A204.1 (cell line): Measurements from ENCODE around the gene SOHLH1.

Experiments used
- FAIRE-seq: peaks from 2 replicates; lab custom pipeline; 2012; peaks lifted over from hg19 to GRCh38; lab: Jason Lieb, UNC

SOHLH1 gene

GRCh38 chr9:135659252-135659651 is 40.0 kb downstream of the SOHLH1 start:
- no peak for FAIRE-seq

DNA sequence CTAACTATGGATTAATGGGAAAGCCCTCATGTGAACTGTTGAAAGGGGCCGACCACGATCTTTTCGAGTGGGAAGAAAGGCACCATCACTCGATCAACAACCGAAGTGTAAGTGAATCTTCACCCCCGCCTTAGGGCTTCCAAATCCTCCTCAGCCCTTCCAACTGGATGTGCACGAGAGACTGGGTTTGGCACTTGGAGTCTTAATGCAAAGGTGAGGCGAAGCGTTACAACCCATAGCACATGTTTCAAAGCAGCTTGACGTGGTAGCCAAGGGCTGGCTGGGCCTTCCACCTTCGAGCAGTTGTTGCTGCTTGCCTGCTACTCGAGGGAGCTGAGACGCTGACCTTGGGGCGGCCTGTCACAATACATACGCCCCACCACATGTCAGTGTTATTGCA is 41.9 kb downstream of the SOHLH1 start:
- FAIRE-seq, result no peak

GRCh38 chr9:135655317-135655716 is 44.0 kb downstream of the SOHLH1 start:
- FAIRE-seq, result no peak

- FAIRE-seq, result no peak
Measured at GRCh38 chr9:135650408-135650807, 48.9 kb downstream of the SOHLH1 start.

- FAIRE-seq, result no peak
Measured at GRCh38 chr9:135649508-135649907, 49.8 kb downstream of the SOHLH1 start.

GRCh38 chr9:135648494-135649410 is 50.5 kb downstream of the SOHLH1 start:
- FAIRE-seq, result no peak

GRCh38 chr9:135647884-135648283 is 51.4 kb downstream of the SOHLH1 start:
- no peak for FAIRE-seq

- no peak for FAIRE-seq
Measured at GRCh38 chr9:135644631-135645218, 54.6 kb downstream of the SOHLH1 start.
